GM19043 (cell line): ENCODE measurements around the gene ZNF467.

Experiments
- ATAC-seq: cut with Tn5 transposase; IDR thresholded peaks from one replicate; pipeline ENCODE4 v1.9.1; 2021; ENCODE audit warnings: low read depth; ENCODE audit not compliant: unreplicated experiment

Gene ZNF467

DNA sequence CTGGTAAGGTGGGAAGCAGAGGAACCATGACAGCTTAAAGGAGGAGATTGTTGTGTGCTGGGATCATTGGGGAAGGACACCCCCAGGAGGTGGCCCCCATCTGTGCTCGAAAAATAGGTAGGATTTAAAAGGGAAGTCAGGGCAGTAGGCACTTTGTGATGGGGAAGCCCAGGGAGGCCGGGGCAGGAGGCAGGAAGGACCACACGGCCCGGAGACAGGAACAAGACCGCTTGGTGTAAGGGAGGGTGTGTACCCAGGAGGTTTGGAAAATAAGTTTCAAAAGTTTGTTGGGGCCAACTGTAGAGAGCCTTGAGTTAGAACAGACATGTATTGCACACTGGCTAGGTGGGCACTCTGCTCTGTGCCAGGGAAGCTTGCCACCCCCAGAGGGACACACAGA, 20.7 kb downstream of the ZNF467 start:
- no peak for ATAC-seq

DNA sequence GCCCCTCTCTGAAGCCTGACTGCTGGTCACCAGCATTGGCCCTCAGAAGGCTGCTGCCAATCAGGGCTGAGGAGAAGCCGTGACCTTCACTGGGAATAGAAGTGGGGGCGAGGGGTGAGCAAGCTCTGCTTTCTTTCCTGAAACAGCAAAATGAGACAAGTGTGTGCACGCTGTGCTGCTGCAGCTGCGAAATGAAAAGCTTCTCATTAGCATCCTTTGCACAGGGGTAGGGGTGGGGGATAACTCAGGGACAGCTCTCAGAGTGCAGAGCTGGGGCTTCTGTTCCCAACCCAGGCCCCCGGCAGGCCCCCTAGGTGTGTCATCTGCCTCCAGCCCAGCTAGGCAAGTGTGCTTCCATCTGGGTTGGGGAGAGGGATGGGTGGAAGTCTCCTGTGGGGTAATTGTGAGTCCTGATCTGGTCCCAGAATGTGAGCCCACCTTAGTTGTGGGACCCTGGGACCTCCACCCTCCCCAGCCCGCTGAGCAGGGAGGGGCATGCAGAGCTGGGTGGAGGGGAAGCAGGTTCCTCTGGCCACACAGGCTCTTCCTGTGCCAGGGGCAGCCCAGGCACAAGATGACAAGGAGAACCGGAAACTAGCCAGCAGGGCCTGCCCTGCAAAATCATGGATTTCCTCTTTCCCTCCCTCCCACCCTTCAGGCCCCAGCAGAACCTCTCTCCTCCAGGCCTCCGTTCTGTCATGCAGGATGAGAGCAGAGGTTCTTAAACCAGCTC, 22.2 kb downstream of the ZNF467 start:
- ATAC-seq: no peak

DNA sequence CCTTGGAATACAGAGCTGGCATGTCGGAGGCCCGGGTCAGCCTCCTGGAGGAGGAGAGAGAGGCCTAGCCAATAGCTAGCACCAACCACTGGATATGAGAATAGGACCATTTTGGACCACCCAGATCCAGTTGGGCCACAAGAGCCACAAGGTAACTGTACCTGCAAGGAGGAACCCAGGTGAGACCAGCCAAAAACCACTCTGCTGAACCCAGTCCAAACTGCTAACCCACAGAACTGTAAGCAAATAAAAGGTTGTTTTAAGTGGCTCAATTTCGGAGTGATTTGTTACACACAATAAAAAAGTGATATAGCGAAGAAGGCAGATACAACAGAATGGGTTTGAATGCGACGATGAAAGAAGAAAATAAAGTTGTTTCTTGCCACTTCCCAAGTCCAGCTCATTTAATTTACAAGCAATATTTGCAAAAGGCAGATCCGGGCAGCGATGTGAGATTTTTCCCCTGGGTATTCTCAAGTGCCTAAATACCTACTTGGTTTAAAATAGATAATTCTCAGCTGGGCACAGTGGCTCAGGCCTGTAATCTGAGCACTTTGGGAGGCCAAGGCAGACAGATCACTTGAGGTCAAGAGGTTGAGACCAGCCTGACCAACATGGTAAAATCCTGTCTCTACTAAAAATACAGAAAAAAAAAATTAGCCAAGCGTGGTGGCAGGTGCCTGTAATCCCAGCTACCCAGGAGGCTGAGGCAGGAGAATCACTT, 23.1 kb downstream of the ZNF467 start:
- no peak for ATAC-seq

DNA sequence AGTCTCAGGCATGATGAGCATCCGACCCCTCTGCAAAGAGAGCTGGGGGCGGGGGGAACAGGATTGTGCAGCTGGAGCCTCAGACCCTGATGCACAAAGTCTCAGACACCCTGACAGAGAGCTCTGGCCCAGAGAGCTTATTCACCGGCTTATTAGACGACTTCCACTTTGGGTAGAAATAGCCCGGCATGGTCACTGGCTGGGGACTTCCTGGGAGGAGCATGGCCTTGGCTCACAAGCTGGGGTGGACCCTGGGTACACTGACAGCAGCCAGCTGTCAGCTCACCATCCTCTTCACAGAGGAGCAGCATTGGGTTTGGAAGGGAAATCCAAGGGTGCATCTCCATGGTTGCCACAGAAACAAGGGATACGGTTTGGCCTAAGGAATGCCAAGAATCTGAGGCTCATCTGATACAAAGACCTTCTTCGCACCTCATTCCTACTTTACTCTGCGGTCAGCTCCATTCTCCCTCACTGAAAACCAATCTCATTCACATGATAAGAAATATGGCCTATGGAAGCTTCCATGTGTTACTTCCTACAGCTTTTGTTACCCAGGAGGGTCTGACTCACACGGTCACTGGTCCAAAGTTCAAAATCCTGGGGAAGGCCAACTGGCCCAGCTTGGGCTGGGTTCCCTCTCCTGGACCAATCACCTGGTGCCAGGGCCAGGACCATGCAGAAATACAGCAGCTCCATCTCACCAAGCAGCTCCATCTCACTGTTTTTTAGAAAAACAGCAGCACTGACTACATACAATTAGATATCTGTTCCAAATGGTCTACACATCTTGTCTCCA, 25.1 kb downstream of the ZNF467 start:
- ATAC-seq: no peak

DNA sequence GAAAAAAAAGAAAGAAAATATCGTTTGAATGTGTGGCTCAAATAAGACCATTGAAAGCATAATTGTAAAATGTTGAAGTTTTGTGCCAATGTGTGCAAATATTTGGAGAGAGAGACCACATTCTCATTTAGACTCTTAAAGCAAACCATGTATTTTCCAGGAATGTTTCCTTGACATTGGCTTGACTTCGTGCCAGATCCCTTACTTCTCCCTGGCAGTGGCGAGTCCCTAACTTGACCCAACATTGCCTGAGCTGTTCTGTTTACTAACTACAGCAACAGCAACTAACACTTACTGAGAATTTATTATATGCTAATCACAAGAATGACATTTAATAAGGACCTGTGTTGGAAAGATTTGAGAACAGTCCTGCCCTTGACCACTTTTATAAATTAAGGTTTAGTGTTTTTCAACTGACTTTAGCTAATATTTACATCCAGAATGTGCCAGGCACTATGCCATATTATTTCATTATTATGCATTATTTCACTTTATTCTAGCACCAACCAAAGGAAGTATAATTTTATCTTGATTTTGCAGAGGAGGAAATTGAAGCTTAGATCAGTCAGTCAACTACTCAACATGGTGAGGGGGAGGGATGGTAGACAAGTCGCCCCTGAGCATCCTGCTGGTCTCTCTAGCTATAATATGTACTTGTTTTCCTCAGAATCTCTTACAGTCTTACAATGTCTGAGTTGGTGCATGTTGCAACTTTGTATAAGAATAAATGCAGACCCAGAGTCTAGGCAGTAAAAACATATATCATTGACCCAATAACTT, 29.7 kb downstream of the ZNF467 start:
- no peak for ATAC-seq

DNA sequence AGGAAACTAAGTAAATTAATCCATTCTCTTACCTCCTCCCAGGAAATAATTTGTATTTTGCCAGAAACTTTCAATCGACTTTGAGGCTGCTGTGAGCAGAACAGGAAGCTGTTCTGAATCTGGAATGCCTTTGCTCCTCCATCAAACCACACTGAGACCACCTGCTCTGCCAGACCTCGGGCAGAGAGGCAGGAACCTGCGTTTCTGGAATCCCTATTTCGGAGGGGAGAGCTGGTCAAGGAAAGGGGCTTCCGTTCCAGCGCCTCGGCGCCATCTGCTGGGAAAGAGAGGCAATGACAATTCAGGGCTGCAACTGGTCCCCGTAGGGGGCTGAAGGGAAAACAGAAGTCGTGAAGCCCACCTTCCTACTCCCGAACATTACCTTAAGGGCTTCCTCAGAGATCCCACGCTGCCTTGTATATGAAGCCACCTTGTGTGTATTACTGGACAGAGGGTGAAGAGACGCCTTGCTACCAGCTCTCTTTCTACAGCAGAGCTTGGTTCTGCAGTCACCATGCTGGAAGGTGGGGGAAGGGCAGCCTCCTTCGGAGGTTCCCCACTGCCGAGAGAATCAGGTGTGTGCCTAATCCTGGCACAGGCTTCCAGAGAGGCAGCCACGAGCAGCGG, 31.2 kb downstream of the ZNF467 start:
- peak; percentile 68 for ATAC-seq

DNA sequence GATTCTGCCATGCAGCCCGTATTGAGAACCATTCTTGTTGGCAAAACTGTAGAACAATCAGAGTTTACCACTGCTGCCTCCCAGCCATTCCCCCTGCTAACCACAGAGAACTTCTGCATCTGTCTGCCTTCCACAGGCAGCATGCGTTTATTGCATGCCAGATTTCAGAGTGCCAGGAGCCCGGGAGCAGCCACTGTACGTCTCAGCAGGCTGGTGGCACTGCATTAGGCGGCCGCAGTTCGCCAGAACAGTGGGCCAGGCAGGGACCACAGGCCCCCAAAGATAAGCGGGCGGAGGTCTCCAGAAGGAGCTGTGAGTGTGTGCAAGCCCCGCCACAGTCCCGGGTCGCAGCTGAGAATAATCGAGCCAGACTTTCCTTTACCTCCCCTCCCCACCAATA, 31.8 kb downstream of the ZNF467 start:
- no peak for ATAC-seq

DNA sequence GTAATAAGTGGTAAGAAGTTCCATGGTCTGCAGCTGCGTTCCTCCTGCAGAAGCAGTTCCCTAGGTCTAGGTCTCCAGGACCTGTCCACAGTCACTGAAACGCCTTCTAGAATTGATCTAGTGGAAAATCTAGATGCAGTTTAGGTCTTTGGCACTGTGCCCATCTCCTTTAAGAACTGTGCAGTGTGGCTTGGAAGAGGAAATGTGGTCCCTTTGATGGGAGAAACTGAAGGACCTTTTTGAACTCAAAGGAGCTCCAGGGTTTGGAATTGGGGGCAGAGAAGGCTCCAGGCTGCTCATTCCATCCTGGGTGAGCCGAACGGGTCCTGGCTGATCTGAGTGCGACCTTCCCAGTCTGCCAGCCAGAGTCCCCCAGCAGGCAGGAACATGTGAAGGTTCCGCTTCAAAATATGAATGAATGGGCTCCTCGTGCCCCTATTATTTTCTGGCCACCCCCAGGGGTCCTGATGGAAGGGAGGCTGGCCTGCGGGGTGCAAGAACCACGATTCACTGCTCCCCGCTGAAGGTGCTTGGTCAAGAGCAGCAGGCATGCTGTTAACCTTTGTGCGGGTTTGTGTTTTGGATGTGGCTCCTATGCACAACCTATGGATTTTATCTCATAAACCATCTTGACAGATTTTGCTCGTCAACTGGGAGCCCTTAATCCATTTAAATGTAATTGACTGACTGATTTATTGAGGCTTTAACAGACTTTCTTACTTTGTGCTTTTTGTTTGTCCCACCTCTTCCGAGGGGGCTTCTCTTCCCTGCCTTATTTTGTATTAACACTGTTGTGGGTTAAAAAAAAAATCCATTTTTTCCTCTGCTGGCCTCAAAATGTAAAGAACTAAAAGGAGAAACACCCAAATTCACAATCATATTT, 36.7 kb downstream of the ZNF467 start:
- no peak for ATAC-seq

DNA sequence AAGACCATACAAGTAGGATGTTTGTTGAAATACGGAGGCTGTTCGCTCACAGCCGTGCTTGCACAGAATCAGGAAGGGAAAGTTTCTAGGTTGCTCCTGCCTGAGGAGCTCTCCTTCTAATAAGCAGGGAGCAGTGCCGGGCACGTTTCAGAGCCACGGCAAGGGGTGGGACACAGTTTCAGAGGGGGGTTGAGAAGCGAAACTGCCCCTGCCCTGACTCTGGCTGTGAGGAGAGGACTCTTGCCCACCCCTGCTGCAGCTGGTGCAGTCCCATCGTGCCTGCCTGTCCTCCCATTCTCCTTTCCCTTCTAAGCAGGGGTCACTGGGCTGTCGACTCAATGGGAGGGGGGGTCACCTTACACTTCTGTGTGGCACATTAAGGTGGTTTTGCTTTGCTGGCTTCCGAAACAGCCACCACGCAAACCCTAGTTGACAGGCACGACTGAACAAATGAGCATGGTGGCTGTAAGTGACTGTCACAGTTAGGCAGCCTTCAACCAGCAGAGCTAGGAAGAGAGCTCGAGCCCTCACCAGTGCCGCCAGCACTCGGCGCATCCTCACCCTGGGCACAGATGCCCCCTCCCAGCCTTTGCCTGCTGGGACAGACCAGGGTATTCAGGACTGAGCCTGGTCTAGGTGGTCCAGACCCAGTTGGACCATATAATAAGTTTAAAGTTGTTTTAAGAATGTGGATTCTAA, 37.5 kb downstream of the ZNF467 start:
- no peak for ATAC-seq

DNA sequence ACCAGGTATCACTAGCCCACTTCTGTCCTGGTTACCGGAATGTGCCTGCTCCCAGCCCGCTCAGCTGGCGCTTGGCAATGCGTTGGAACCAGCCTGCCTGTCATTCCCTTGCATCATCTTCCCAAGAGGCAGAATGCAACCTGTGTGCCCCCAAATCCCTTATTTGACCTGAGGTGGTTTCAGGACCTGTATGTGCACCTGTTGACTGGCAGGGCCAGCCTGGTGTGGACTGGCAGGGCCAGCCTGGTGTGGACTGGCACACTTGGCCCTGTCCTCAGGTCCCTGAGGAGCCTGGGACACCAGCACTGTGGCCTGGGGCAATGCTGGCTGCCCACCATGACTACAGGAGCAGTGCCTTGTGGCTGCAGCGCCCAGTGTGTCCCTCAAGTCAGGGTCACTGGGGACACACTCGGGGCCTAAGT, 38.2 kb downstream of the ZNF467 start:
- no peak for ATAC-seq

DNA sequence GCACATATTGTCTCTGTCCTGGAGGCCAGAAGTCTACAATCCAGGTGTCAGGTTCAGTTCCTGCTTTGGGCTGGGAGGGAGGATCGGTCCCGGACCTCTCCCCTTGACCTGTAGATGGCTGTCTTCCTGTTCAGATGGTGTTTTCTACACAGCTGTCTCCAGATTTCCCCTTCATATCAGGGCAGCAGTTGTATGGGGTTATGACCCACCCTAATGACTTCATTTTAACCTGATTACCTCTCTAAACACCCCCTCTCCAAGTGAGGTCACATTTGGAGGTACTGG, 38.7 kb downstream of the ZNF467 start:
- ATAC-seq: no peak

DNA sequence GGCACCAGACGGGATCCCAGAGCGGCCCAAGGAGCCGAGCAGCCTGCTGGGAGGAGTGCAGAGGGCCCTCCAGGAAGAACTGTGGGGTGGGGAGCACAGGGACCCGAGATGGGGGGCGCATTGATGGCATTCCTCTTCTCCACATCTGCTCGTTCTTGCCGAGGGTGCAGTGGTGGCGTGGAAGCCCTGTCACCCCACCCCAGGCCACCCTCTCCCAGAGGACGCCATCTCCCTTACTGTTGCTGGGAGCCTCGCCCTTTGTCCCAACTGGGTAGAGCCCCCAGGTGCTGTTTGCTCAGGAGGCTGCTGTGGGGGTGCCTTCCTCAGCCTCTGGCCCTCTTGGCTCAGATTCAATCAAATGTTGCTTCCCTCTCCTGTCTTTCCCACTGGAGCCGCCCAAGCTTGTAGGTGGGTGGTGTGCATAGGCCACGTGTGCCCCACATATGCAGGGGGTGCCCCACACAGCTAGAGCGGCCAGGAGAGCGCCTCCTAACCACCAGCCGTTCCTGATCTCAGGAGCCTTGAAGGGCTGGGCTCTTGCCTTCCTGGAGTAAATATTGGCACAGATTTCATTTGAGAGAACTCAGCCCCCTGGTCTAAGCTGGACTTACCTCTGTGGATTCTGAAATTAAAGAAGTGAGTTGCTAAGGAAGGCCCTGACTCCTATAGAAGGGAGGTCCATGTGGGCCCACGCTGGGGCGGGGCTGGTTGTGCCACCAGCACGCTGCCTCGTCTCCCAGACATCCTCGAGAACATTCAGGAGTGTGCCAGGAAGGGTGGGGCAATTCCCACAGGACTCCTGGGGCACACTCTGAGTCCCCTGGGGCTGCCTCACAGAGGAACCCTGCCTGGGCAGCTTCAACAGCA, 39.2 kb downstream of the ZNF467 start:
- ATAC-seq: no peak

DNA sequence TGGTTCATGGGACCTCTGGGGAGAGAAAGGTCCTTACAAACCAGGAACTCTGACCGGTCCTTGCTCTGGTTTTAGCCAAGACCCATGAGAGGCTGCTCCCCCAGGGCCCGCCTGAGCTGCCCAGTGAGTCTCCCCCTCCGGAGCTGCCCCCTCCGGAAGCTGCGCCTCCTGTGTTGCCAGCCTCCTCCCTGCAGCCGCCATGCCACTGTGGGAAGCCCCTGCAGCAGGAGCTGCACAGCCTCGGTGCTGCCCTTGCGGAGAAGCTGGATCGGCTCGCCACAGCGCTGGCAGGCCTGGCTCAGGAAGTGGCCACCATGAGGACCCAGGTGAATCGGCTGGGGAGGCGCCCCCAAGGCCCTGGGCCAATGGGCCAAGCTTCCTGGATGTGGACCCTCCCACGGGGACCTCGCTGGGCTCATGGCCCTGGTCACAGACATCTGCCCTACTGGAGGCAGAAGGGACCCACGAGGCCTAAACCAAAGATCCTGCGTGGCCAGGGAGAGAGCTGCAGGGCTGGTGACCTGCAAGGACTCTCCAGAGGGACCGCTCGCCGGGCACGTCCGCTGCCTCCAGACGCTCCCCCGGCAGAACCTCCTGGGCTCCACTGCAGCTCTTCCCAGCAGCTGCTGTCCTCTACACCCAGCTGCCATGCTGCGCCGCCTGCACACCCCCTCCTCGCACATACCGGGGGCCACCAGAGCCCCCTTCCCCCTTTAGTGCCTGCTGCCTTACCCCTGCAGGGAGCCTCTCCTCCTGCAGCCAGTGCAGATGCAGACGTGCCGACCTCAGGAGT, 40.1 kb downstream of the ZNF467 start:
- ATAC-seq: no peak

DNA sequence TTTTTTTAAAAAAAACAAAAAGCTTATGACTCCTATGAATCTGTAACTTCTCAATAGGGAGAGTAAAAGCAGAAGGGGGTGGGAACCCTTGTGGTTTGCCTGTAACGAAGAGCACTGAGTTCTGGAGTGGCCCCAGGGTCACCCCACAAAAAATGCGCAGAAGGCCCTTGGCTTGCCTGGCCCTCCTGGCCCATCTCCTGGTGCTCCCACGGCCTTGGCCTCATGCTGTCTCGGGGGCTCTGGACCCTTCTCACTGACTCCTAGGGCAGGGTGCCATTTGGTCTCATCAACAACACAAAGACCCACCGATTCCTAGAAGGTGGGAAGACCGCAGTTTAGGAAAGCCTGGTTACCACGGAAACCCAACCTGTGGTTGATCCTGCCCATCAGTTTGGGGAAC, 40.8 kb downstream of the ZNF467 start:
- ATAC-seq: no peak

DNA sequence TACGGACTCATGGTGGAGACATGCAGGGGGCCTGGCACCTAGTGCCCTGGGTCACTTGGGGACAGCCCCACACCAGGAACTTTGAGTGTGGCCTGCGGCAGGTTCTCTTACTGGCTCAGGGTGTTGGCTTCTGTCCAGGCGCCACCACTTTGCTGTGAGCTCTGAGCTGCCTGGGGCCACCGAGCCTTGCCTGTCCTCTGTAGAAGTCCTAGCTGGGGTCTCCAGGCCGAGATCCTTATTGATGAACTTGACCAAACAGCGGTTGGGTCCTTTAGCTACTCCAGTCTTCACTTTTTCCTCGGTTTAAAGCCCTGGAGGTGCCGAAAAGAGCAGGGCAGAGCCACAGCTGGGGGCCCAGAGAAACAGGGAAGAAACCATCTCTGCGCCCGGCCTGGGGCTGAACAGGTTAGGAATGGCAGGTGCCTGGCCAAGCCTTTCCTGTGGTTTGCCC, 41.3 kb downstream of the ZNF467 start:
- ATAC-seq: no peak

DNA sequence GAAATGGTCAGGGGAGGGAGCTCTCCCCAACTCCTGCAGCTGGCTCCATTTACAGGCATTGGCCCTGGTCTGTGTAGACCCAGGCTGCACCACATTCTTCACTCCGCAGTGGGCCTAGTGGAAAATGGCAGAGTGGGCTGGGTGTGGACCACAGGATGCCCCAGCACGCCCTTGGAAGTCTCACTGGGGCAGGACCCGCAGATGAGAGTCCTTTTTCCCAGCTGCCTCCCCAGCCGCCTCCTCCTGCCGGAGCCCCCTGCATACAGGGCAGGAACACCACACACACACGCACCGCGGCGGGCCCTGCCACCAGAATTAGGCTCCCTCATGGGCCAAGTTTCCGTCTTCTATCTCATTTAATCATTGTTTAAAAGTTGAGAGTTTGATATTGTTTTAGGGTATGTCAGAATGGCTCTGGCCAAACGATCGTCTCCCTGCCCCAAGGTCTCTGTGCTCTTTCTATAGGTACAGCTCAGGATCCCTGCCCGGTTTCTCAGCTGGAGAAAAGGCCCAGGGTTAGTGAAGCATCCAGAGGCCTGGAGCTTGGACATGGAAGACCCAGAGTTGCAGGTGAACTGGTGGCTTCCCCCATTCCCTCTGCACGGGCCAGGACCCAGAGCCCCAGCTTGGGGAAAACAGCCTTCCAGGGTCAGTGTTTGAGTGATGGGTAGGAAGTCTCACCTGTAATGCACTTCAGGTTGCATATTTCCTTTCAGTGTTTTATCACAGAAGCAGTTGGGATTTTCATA, 42.0 kb downstream of the ZNF467 start:
- ATAC-seq: no peak
